Testis (tissue), 2 donors: ENCODE results near the gene SEC24B.

ENCODE experiments used
- POLR2A ChIP-seq: fragments of 450-650 bp; IDR thresholded peaks from one replicate; pipeline ENCODE4 v1.6.1; 2017; ENCODE audit warnings: antibody characterized with exemption, mild to moderate bottlenecking, moderate library complexity
- TF ChIP-seq, protein P1 (sequence below), 3 experiments: fragments of 450-650 bp in 2 of 3; fragments of 200-600 bp in 1 of 3; sonication (generic) in 1 of 3; IDR thresholded peaks; one replicate each; pipeline ENCODE4 v1.5.1; 2016 to 2019; ENCODE audit warnings: antibody characterized with exemption in 3 of 3, mild to moderate bottlenecking in 2 of 3, moderate library complexity in 1 of 3

DNA sequence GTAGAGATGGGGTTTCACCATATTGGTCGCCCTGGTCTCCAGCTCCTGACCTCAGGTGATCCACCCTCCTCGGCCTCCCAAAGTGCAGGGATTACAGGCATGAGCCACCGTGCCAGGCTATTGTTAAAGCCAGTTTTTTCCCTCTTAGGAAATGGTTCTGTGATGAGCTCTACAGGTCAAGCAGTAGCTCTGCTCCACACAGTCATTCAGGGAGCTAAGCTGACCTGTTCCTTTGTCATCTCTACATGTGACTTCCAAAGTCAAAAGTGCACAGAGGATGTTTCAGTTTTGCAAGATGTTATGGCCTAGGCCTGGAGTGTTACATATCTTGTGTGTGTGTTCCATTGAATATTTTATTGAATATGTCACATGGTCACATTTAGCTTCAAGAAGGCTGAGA lies 137.9 kb downstream of the SEC24B start:
- TF ChIP-seq, protein P1, sequence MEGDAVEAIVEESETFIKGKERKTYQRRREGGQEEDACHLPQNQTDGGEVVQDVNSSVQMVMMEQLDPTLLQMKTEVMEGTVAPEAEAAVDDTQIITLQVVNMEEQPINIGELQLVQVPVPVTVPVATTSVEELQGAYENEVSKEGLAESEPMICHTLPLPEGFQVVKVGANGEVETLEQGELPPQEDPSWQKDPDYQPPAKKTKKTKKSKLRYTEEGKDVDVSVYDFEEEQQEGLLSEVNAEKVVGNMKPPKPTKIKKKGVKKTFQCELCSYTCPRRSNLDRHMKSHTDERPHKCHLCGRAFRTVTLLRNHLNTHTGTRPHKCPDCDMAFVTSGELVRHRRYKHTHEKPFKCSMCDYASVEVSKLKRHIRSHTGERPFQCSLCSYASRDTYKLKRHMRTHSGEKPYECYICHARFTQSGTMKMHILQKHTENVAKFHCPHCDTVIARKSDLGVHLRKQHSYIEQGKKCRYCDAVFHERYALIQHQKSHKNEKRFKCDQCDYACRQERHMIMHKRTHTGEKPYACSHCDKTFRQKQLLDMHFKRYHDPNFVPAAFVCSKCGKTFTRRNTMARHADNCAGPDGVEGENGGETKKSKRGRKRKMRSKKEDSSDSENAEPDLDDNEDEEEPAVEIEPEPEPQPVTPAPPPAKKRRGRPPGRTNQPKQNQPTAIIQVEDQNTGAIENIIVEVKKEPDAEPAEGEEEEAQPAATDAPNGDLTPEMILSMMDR (IDR thresholded peaks at IDR 0.05): no peak
- no peak for TF ChIP-seq POLR2A
